ENCODE results near the gene TEX29. TPM values are rescaled to one million over a fixed set of nuclear protein-coding genes. Genes with fewer than 3 reads are reported as not detected.

Gene TEX29
- total RNA-seq, 1 donor from 2014 or later, result not detected

DNA sequence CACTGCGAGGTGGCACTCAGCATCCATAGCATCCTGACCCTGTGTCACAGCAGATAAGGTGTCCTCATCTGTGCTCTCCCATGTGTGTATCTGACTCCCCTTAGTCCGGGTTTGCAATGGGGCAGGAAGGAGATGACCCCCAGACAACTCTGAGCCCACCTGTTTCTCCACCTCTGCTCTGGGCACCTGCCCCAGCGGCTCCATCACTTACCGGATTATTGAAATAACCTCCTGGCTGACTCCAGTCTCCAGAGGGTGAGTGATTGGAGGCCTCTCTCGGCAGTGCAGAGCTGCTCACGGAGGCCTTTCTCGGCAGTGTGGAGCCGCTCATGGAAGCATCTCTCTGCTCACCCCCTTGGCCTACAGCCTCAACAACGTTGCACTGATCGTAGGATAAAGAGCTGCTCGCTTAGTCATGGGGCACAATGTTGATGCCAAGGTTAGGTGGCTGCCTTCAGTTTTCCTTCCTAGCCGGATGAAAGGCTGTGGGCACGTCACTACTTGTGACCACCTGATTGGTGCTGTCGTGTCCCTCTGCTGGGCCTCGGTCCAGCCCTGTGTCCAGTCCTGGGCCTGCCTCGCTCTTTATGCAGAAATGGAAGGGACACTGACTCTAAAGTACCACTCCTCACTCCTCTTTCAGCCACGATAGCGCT is 67.6 kb downstream of the TEX29 start:
- TF ChIP-seq, protein P1, sequence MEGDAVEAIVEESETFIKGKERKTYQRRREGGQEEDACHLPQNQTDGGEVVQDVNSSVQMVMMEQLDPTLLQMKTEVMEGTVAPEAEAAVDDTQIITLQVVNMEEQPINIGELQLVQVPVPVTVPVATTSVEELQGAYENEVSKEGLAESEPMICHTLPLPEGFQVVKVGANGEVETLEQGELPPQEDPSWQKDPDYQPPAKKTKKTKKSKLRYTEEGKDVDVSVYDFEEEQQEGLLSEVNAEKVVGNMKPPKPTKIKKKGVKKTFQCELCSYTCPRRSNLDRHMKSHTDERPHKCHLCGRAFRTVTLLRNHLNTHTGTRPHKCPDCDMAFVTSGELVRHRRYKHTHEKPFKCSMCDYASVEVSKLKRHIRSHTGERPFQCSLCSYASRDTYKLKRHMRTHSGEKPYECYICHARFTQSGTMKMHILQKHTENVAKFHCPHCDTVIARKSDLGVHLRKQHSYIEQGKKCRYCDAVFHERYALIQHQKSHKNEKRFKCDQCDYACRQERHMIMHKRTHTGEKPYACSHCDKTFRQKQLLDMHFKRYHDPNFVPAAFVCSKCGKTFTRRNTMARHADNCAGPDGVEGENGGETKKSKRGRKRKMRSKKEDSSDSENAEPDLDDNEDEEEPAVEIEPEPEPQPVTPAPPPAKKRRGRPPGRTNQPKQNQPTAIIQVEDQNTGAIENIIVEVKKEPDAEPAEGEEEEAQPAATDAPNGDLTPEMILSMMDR (IDR thresholded peaks at IDR 0.05), result no peak
- TF ChIP-seq EZH2 (IDR thresholded peaks at IDR 0.05), result no peak
- Histone ChIP-seq H3K79me2 (ENCODE audit: low read depth) (no peaks in the 10 kb centered on the region), H3K9ac (no peak overlapping the region), H3K4me2 (no peak overlapping the region), H3K4me1 (peaks cover 5% of the 10 kb centered on the region), H3K27me3 (no peaks in the 10 kb centered on the region), H3K27ac (no peak overlapping the region), H3K36me3 (no peaks in the 10 kb centered on the region), H2AFZ (replicated peaks) (no peak overlapping the region), H4K20me1 (ENCODE audit: low read depth) (no peaks in the 10 kb centered on the region), H3K4me3 (no peak overlapping the region), H3F3A (ENCODE audit: low read depth) (no peaks in the 10 kb centered on the region), H3K9me3 (ENCODE audit: low read depth) (no peaks in the 10 kb centered on the region)
- no peaks in the 10 kb centered on the region for H3K9me3 Mint-ChIP-seq
- H3K4me1 Mint-ChIP-seq, result peaks cover 15% of the 10 kb centered on the region
- peak overlapping the region; percentile 44 for H3K27ac Mint-ChIP-seq
- no peaks in the 10 kb centered on the region for H3K36me3 Mint-ChIP-seq
- H3K4me3 Mint-ChIP-seq, result no peak overlapping the region
- H3K27me3 Mint-ChIP-seq (ENCODE audit: insufficient read depth, low read depth), result peaks cover 11% of the 10 kb centered on the region
- no peak for DNase-seq (ENCODE audit: low spot score)

DNA sequence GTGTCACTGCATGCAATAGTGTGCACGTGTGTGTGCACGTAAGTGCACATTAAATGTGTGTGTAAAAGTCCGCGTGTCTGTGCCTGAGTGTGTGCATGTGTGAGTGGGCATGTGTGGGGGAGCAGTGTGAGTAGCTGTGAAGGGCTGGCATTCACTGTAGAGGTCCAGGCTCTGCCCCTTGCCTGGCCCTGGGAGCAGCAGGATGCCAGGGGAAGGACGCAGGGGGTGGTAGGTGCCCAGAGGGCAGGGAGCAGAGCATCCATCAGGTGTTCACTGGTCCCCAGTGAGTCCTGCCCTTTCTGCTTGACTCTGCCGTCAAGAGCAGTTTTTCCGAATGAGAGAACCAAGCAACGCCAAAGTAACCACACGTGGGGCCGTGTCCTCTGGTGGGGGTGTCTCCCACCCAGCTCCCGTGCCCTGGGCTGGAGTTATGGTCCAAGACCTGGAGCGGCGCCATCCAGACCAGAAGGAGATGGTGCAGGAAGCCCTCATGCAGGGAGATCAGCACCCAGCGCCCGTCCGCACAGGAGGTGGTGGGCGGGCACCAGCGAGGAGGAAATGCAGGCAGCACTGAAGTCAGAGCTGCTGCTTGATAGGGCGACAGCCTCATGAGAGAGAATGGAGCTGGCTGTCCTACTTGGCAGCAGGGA is 68.5 kb downstream of the TEX29 start:
- Mint-ChIP-seq H3K27ac (peak overlapping the region; percentile 21), H3K27me3 (ENCODE audit: insufficient read depth, low read depth) (peaks cover 11% of the 10 kb centered on the region), H3K4me1 (peaks cover 15% of the 10 kb centered on the region), H3K36me3 (no peaks in the 10 kb centered on the region), H3K4me3 (peak overlapping the region; percentile 57), H3K9me3 (no peaks in the 10 kb centered on the region)
- Histone ChIP-seq H3K27ac (no peak overlapping the region), H3K9ac (no peak overlapping the region), H3K27me3 (no peaks in the 10 kb centered on the region), H3K4me3 (no peak overlapping the region), H3F3A (ENCODE audit: low read depth) (no peaks in the 10 kb centered on the region), H4K20me1 (ENCODE audit: low read depth) (no peaks in the 10 kb centered on the region), H3K9me3 (ENCODE audit: low read depth) (no peaks in the 10 kb centered on the region), H3K36me3 (no peaks in the 10 kb centered on the region), H3K4me1 (peaks cover 5% of the 10 kb centered on the region), H3K79me2 (ENCODE audit: low read depth) (no peaks in the 10 kb centered on the region), H2AFZ (replicated peaks) (no peak overlapping the region), H3K4me2 (no peak overlapping the region)
- DNase-seq (ENCODE audit: low spot score), result no peak
- TF ChIP-seq EZH2phosphoT487 (IDR thresholded peaks at IDR 0.05) (no peak), EZH2 (IDR thresholded peaks at IDR 0.05) (no peak)
- TF ChIP-seq, protein P1 (IDR thresholded peaks at IDR 0.05), result no peak

DNA sequence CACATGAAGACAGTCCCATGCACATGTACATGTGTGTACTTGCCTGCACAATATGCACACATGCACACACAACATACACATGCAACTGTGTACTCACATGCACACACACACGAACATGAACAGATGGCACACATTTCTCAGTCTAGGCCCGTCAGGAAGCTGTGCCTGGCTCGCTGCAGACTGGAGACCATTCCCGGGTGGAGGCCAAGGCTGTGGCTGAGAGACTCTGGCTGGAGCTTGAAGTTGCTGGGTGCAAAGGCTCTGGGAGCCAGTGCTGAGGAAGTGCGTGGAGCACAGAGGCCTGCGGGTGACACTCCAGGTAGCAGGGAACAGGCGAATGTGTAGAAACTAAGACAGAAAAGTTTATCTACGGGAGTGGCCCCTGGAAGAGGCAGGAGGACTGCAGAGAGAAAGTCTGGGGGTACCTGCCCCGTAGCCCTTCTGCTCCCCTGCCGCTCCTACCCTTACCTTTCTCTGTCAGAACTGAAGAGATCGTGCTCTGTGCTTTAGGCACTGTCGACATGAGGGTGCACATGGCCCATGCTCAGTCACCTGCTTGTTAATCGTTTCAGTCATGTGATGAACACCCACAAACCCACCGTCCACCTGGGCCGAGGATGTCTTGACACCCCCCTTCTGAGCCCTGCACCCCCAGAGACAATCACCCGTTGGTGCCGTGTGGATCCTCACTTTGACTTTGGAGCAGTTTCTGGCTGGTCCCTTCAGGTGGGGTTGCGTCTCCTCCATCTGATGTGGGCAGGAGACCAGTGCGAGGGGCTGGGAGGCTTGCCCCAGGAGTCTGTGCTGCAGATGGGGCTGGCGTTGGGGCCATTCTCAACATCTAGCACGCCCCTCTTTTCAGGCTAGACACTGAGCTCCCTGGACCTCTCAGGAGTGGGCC is 69.4 kb downstream of the TEX29 start:
- Histone ChIP-seq H3K4me3 (no peak overlapping the region), H3K4me1 (peaks cover 4% of the 10 kb centered on the region), H3K9me3 (ENCODE audit: low read depth) (no peaks in the 10 kb centered on the region), H3K79me2 (ENCODE audit: low read depth) (no peaks in the 10 kb centered on the region), H3F3A (ENCODE audit: low read depth) (no peaks in the 10 kb centered on the region), H3K27ac (no peak overlapping the region), H3K4me2 (no peak overlapping the region), H2AFZ (replicated peaks) (no peak overlapping the region), H3K9ac (no peak overlapping the region), H3K36me3 (no peaks in the 10 kb centered on the region), H4K20me1 (ENCODE audit: low read depth) (no peaks in the 10 kb centered on the region), H3K27me3 (no peaks in the 10 kb centered on the region)
- TF ChIP-seq EZH2phosphoT487 (IDR thresholded peaks at IDR 0.05), result no peak
- TF ChIP-seq EZH2 (IDR thresholded peaks at IDR 0.05), result no peak
- TF ChIP-seq, protein P1 (IDR thresholded peaks at IDR 0.05), result no peak
- H3K4me1 Mint-ChIP-seq, result peaks cover 10% of the 10 kb centered on the region
- H3K27me3 Mint-ChIP-seq (ENCODE audit: insufficient read depth, low read depth), result peaks cover 11% of the 10 kb centered on the region
- no peak for DNase-seq (ENCODE audit: low spot score)
- H3K4me3 Mint-ChIP-seq, result no peak overlapping the region
- peak overlapping the region; percentile 69 for H3K27ac Mint-ChIP-seq
- H3K9me3 Mint-ChIP-seq, result no peaks in the 10 kb centered on the region
- H3K36me3 Mint-ChIP-seq, result no peaks in the 10 kb centered on the region
